NK-92 (cell line): ENCODE results near the gene SPRTN.
"Not testable (repeated sequence)": the region's sequence is repeated elsewhere in the genome, so short reads cannot be mapped to it uniquely, and the experiment has no call there.

ENCODE experiments used
- DNase-seq: peaks from one replicate; lab custom pipeline; 2025; ENCODE audit not compliant: unreplicated experiment; lab: John Stamatoyannopoulos, UW

The SPRTN gene

GRCh38 chr1:231335663-231336602, 2.2 kb upstream of the SPRTN start:
- no peak for DNase-seq

DNA sequence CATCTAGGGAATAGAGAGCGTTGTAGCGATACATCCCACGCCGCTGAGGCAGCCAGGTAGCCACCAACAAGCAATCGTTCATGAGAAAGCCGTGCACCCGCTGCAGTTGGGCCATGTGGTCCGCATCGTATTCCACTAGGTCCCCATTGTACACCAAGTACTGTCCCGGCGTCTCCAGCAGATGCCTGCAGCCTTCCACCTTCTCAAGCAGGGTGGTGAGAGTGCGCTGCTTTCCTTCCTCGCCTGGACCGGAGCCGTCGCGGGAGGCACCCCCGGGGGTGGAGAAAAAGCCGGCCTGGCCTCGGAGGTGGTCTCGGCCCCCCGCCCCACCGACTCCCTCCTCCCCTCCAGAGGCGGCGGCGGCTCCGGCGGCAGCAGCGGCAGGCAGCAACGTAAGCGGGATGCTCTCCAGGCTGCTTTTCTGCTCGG, 1.0 kb upstream of the SPRTN start:
- DNase-seq: no peak

- DNase-seq: peak; percentile 90
Observed at GRCh38 chr1:231337472-231338269, 422 bp upstream of the SPRTN start, which contains the start of gene EXOC8. TSS of gene EXOC8 (minus strand) at chr1:231337852. CDS start at chr1:231337745, 107 bp downstream.

DNA sequence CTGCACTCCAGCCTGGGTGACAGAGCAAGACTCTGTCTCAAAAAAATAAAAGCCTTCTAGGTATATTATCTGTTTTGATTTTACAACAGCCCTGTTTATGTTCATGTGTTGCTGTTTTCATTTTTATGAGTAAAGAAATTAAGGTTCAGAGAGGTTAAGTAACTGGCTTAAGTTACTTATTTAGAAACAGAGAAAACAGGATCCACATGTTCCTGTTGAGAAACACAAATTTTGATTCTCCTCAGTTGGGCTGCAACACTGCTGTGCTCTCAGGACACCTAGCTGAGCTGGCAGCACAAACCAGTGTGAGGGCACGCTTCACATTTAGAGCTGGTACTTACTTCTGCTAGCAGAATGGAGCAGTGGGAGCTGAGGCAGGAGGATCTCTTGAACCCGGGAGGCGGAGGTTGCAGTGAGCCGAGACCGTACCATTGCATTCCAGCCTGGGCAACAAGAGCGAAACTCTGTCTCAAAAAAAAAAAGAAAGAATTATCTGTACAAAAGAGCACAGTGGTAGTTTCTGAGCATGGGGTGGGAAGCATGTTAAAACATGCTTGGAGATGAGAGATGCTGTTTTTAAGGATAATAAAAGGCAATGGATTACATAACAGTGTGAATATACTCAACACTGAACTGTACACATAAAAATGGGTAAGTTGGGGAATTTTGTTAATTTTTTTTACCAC, 2.4 kb downstream of the SPRTN start:
- no peak for DNase-seq

DNA sequence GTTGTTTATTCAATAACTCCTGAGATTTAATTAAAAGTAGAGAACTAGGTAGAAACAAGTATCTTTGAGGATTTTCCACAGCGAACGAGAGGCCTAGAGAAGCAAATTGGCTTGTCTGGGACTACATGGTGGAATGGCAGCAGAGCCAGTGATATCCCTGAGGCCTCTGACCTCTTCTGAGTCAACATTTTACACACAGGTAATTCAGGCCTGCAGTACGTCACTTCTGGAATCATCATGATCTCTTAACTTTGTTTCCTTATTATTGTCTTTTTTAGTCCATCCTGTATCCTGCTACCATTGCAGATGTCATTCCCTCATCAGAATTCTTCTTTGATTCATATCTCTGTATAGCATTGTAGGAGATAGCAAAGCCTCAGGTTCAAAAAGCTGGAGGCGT, 9.9 kb downstream of the SPRTN start:
- DNase-seq: no peak

GRCh38 chr1:231348442-231348841, 10.3 kb downstream of the SPRTN start:
- DNase-seq: no peak

DNA sequence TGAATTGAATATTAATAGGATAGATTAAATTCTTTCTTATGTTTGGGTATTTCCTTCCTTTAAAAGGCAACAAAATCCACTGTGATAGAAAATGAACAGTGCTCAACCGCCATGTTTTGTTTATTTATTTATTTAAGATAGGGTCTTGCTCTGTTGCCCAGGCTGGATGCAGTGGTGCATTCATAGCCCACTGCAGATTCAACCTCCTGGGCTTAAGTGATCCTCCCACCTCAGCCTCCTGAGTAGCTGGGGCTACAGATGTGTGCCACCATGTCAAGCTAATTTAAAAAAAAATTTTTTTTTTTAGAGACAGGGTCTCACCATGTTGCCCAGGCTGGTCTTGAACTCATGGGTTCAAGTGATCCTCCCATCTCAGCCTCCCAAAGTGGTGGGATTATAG, 10.8 kb downstream of the SPRTN start:
- DNase-seq: not testable (repeated sequence)

DNA sequence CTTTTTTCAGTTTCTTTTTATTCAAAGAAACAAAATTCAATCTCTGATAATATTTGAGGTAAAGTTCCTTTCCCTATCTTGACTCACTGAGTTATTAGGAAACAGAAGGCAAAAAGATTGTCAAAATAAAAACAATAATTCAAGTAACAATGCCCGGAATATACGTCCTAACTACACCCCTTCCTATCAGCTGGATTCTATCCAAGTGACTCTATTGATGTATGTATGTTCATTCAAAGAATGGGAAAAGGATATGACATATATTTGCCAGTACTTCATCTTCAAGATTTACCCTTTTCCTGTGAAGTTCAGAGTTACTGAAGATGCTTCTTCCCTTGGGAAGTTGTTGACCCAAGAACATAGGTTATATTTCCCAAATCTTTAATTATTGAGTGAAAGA, 13.7 kb downstream of the SPRTN start:
- DNase-seq: no peak

DNA sequence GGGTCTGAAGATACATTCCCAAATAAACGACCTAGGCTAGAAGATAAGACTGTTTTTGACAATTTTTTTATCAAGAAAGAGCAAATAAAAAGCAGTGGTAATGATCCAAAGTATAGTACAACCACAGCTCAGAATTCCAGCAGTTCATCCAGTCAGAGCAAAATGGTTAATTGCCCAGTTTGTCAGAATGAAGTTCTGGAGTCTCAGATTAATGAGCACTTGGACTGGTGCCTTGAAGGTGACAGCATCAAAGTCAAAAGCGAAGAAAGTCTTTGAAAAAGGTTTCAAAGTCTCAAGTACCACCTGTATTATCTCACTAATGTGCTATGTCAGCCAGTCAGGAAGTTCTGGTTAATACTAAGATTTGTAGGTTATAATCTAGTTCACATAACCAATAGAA, 15.0 kb downstream of the SPRTN start:
- no peak for DNase-seq

DNA sequence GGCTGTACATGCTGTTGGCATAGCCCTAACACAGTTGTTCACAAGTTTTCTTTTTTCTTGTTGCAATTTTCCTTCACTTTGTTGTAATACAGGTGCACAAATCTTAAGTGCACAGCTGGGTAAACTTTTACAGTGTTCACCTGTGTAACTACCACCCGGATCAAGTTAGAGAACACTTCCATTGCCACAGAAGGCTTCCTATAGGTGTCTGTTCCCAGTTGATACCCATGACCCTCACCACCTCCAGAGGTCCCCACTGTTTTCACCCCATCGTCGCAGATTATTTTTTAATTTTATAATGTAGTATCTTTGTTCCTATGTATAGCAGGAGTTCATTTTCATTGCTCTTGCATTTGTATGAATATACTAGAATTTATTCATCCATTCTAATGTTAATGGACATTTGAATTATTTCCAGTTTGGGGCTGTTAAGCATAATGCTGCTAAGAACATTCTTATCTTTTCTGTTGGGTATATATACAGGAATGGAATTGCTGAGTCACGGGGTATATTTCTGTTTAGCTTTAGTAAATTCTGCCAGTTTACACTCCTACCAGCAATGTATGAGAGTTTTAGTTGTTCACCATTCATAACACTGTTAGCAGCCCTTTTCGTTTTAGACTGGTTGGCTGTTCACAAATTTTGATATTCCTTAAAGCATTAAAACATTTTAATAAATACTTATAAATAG, 16.4 kb downstream of the SPRTN start:
- DNase-seq: no peak

DNA sequence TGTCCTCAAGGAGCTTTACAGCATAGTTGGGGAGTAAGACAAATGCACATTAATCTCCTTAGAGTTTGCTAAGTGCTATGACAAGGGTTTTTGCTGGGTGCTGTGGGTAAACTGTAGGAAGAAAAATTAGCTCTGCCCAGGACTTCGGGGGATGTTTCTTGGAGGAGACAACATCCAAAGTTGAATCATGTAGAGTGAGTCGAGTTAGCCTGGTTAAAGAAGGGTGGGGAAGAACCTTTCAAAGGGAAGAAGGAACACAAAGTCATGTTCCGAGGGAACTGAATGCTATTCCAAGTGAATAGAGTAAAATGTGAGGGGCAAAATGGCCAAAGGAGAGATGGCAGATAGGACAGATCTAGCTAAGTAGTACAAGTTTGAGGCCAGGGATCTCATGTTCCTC, 17.1 kb downstream of the SPRTN start:
- DNase-seq: no peak

GRCh38 chr1:231357187-231357772, 19.2 kb downstream of the SPRTN start:
- DNase-seq: no peak

DNA sequence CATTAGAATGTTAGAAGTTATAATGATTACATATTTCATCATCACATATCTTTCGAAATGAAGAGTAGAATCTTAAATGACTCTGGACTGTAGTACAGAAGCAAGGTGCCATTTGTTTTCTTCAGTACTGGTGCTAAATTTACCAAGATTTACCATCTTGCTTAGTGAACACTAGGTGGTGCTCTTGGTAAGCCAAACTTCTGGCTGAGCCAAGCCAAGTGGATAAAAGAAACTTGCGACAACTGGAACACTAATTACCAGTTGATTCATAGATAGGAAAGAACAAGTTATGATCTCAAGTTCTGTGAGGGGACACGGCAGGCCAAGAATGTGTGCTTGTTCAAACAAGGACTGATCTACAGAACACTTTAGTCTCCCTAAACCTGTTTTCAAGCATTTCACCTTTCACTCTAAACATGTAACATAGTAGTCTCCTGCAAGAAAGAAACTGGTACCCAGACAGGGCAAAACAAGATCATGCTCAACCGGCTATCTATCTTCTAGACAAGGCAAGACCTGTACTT, 19.8 kb downstream of the SPRTN start:
- DNase-seq: no peak

- no peak for DNase-seq
Observed at GRCh38 chr1:231359113-231359512, 21.0 kb downstream of the SPRTN start.

DNA sequence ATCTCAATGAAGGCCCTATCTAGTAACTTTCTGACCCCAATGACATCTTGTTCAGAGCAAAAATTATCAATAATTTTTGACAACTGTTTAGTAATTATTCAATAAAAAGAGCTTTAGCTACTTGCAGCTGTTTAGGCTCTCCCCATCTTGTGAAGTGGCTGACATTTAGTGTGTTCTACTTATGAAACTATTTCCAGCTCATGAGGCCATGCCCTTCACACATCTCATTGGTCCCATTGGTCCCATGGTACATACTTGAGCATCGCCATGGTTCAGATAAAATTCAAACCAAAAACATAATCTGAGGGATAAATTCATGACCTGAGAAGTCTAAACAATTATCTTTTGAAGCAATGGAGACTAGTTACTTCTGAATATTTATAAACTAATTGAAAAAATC, 24.2 kb downstream of the SPRTN start:
- no peak for DNase-seq

GRCh38 chr1:231363624-231364023, 25.5 kb downstream of the SPRTN start:
- DNase-seq: no peak

DNA sequence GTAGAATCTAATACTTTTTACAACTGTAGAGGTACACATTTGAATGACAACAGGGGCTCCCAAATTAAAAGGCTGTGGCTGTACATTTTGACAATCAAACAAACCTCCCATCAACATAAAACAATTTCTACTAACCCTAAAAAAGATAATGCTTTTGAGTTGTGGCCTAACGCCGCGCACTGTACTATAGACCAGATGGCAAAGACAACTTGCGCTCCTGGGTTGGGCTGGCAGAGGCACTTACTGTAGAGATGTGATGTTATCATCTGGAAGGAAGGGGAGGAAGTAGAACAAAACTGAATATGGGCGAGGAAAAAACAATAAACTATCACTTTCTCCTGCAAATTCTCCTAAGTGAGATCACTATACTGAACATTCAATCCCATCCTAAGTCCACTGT, 26.1 kb downstream of the SPRTN start:
- no peak for DNase-seq

- DNase-seq: no peak
Observed at GRCh38 chr1:231369282-231369681, 31.2 kb downstream of the SPRTN start.

- no peak for DNase-seq
Observed at GRCh38 chr1:231372501-231372900, 34.4 kb downstream of the SPRTN start.

GRCh38 chr1:231374394-231374793, 36.3 kb downstream of the SPRTN start:
- no peak for DNase-seq
